ENCODE results near the gene GUCA2B. TPM values are rescaled to one million over a fixed set of nuclear protein-coding genes. Genes with fewer than 3 reads are reported as not detected.

The GUCA2B gene
- total RNA-seq, 6 experiments from 2014 or later = 1.8 to 3.3 (median 2.7) TPM; not detected in 2

- Histone ChIP-seq H3K9me3 (no peaks in the 10 kb centered on the region), H3K36me3 (no peaks in the 10 kb centered on the region), H3K27me3 (no peaks in the 10 kb centered on the region), H3K4me1 (peaks cover 0 to 20% (median 3%) of the 10 kb centered on the region in 4 donors), H3K4me3 (no peak overlapping the region), H3K27ac (peak overlapping the region in 2 of 3 donors; percentile 44 to 66)
- WGBS (ENCODE audit: insufficient coverage, low coverage, low lambda C conversion rate, missing lambda C conversion rate) = 11% methylated on average over 3 of the region's 3 CpGs
- peak; percentile 97 to 98 (median 98) for ATAC-seq
- intact Hi-C loops (cut with DNase I) = no loop called here
- peak; percentile 81 to 90 (median 89) for DNase-seq
- TF ChIP-seq CTCF (IDR thresholded peaks at IDR 0.05) (no peak), POLR2A (IDR thresholded peaks at IDR 0.05) (no peak)
Observed at GRCh38 chr1:42152119-42152518, 1.1 kb upstream of the GUCA2B start.

GRCh38 chr1:42153624-42154023, 414 bp downstream of the GUCA2B start:
- H3K27ac ChIP-seq = no peak overlapping the region
- 67% methylated on average over 3 of the region's 6 CpGs for WGBS (ENCODE audit: insufficient coverage, low coverage, low lambda C conversion rate, missing lambda C conversion rate)
- ATAC-seq (no peak), DNase-seq (no peak)
- peaks cover 0 to 20% (median 3%) of the 10 kb centered on the region in 4 donors for H3K4me1 ChIP-seq
- H3K4me3 ChIP-seq = no peak overlapping the region
- TF ChIP-seq CTCF (IDR thresholded peaks at IDR 0.05) (no peak), POLR2A (IDR thresholded peaks at IDR 0.05) (no peak)
- H3K9me3 ChIP-seq = no peaks in the 10 kb centered on the region
- H3K36me3 ChIP-seq = no peaks in the 10 kb centered on the region
- intact Hi-C loops (cut with DNase I) = no loop called here
- H3K27me3 ChIP-seq = no peaks in the 10 kb centered on the region

- Histone ChIP-seq H3K4me3 (no peak overlapping the region), H3K9me3 (no peaks in the 10 kb centered on the region), H3K27me3 (no peaks in the 10 kb centered on the region), H3K4me1 (peaks cover 0 to 20% (median 3%) of the 10 kb centered on the region in 4 donors), H3K36me3 (no peaks in the 10 kb centered on the region), H3K27ac (no peak overlapping the region)
- intact Hi-C loops (cut with DNase I) = no loop called here
- DNase-seq (no peak), ATAC-seq (no peak)
- no peak for TF ChIP-seq CTCF (IDR thresholded peaks at IDR 0.05)
- no peak for TF ChIP-seq POLR2A (IDR thresholded peaks at IDR 0.05)
- WGBS (ENCODE audit: insufficient coverage, low coverage, low lambda C conversion rate, missing lambda C conversion rate) = 96% methylated on average over 4 of the region's 13 CpGs
Observed at GRCh38 chr1:42154685-42155084, 1.5 kb downstream of the GUCA2B start.

- no peak overlapping the region for H3K27ac ChIP-seq
- WGBS (ENCODE audit: insufficient coverage, low coverage, low lambda C conversion rate, missing lambda C conversion rate) = 60% methylated on average over 1 of the region's 12 CpGs
- H3K36me3 ChIP-seq = no peaks in the 10 kb centered on the region
- H3K4me1 ChIP-seq = peaks cover 0 to 20% (median 3%) of the 10 kb centered on the region in 4 donors
- H3K27me3 ChIP-seq = no peaks in the 10 kb centered on the region
- H3K9me3 ChIP-seq = no peaks in the 10 kb centered on the region
- no peak overlapping the region for H3K4me3 ChIP-seq
- intact Hi-C loops (cut with DNase I) = no loop called here
- TF ChIP-seq POLR2A (IDR thresholded peaks at IDR 0.05) = no peak
- TF ChIP-seq CTCF (IDR thresholded peaks at IDR 0.05) = no peak
- DNase-seq (no peak), ATAC-seq (no peak)
Observed at GRCh38 chr1:42155362-42155761, 2.2 kb downstream of the GUCA2B start.

- DNase-seq = no peak
- H3K4me3 ChIP-seq = no peak overlapping the region
- no peak overlapping the region for H3K27ac ChIP-seq
- WGBS (ENCODE audit: insufficient coverage, low coverage, low lambda C conversion rate, missing lambda C conversion rate) = 47% methylated on average over 5 of the region's 7 CpGs
- no peaks in the 10 kb centered on the region for H3K9me3 ChIP-seq
- TF ChIP-seq CTCF (IDR thresholded peaks at IDR 0.05) (no peak), POLR2A (IDR thresholded peaks at IDR 0.05) (no peak)
- H3K27me3 ChIP-seq = no peaks in the 10 kb centered on the region
- H3K36me3 ChIP-seq = no peaks in the 10 kb centered on the region
- H3K4me1 ChIP-seq = peaks cover 0 to 9% (median 1%) of the 10 kb centered on the region in 4 donors
- intact Hi-C loops (cut with DNase I) = no loop called here
- ATAC-seq = no peak
Observed at GRCh38 chr1:42157667-42158066, 4.5 kb downstream of the GUCA2B start.

Measured in right lobe of liver (tissue), 6 donors.